ENCODE measurements around the gene KSR1. TPM values are rescaled to one million over a fixed set of nuclear protein-coding genes. Genes with fewer than 3 reads are reported as not detected.
"Not testable (repeated sequence)": the region's sequence is repeated elsewhere in the genome, so short reads cannot be mapped to it uniquely, and the experiment has no call there.

The KSR1 gene
- total RNA-seq, 1 donor from 2014 or later = 8.3 TPM

GRCh38 chr17:27627514-27627913 lies 171.3 kb downstream of the KSR1 start:
- ATAC-seq (ENCODE audit: poor library complexity) (no peak), DNase-seq (no peak)
- intact Hi-C loops (cut with DNase I) = no loop called here

GRCh38 chr17:27628376-27628775 lies 172.1 kb downstream of the KSR1 start:
- ATAC-seq (ENCODE audit: poor library complexity) (no peak), DNase-seq (no peak)
- intact Hi-C loops (cut with DNase I) = no loop called here

- intact Hi-C loops (cut with DNase I); ATAC-seq (ENCODE audit: poor library complexity); DNase-seq: not testable (repeated sequence)
Observed at GRCh38 chr17:27629260-27629659, 173.0 kb downstream of the KSR1 start.

GRCh38 chr17:27630607-27631410 lies 174.6 kb downstream of the KSR1 start, which contains the start of gene LGALS9:
TSS of gene LGALS9 (plus strand) at chr17:27631188. CDS start at chr17:27631266, 78 bp downstream.
- DNase-seq = no peak
- intact Hi-C loops (cut with DNase I) = no loop called here
- ATAC-seq (ENCODE audit: poor library complexity) = peak; percentile 30

GRCh38 chr17:27631411-27631760 lies 175.1 kb downstream of the KSR1 start:
- ATAC-seq (ENCODE audit: poor library complexity) = no peak
- DNase-seq = no peak

GRCh38 chr17:27631897-27632725 lies 175.9 kb downstream of the KSR1 start:
- intact Hi-C loops (cut with DNase I) = no loop called here
- no peak for DNase-seq
- no peak for ATAC-seq (ENCODE audit: poor library complexity)

More at GRCh38 chr17:27631411-27631760, 175.1 kb downstream of the KSR1 start:
- intact Hi-C loops (cut with DNase I) = no loop called here

GRCh38 chr17:27632766-27633165 lies 176.5 kb downstream of the KSR1 start:
- ATAC-seq (ENCODE audit: poor library complexity) = peak; percentile 92
- intact Hi-C loops (cut with DNase I) = not testable (repeated sequence)
- peak; percentile 90 for DNase-seq

GRCh38 chr17:27633312-27634025 lies 177.2 kb downstream of the KSR1 start:
- intact Hi-C loops (cut with DNase I) = no loop called here
- DNase-seq (no peak), ATAC-seq (ENCODE audit: poor library complexity) (peak; percentile 73)

GRCh38 chr17:27634026-27634335 lies 177.7 kb downstream of the KSR1 start:
- ATAC-seq (ENCODE audit: poor library complexity) (no peak), DNase-seq (no peak)
- intact Hi-C loops (cut with DNase I) = no loop called here

GRCh38 chr17:27634776-27635175 lies 178.5 kb downstream of the KSR1 start:
- DNase-seq (no peak), ATAC-seq (ENCODE audit: poor library complexity) (no peak)
- intact Hi-C loops (cut with DNase I) = no loop called here

GRCh38 chr17:27635275-27635823 lies 179.1 kb downstream of the KSR1 start:
- DNase-seq (no peak), ATAC-seq (ENCODE audit: poor library complexity) (no peak)
- intact Hi-C loops (cut with DNase I) = no loop called here

GRCh38 chr17:27636005-27636520 lies 179.8 kb downstream of the KSR1 start:
- DNase-seq; intact Hi-C loops (cut with DNase I); ATAC-seq (ENCODE audit: poor library complexity): not testable (repeated sequence)

GRCh38 chr17:27637818-27638217 lies 181.6 kb downstream of the KSR1 start:
- ATAC-seq (ENCODE audit: poor library complexity); DNase-seq; intact Hi-C loops (cut with DNase I): not testable (repeated sequence)

GRCh38 chr17:27638415-27638914 lies 182.2 kb downstream of the KSR1 start:
- intact Hi-C loops (cut with DNase I); ATAC-seq (ENCODE audit: poor library complexity); DNase-seq: not testable (repeated sequence)

- DNase-seq (no peak), ATAC-seq (ENCODE audit: poor library complexity) (no peak)
- intact Hi-C loops (cut with DNase I) = no loop called here
Observed at GRCh38 chr17:27640790-27641189, 184.5 kb downstream of the KSR1 start.

- intact Hi-C loops (cut with DNase I) = no loop called here
- DNase-seq = peak; percentile 76
- ATAC-seq (ENCODE audit: poor library complexity) = peak; percentile 83
Observed at GRCh38 chr17:27644586-27644985, 188.3 kb downstream of the KSR1 start.

GRCh38 chr17:27645621-27646020 lies 189.4 kb downstream of the KSR1 start:
- ATAC-seq (ENCODE audit: poor library complexity); DNase-seq; intact Hi-C loops (cut with DNase I): not testable (repeated sequence)

- no peak for DNase-seq
- intact Hi-C loops (cut with DNase I) = no loop called here
- ATAC-seq (ENCODE audit: poor library complexity) = no peak
Observed at GRCh38 chr17:27646232-27646631, 190.0 kb downstream of the KSR1 start.

Data from Right ventricle myocardium superior (tissue), 1 donor.